Measurements from ENCODE around the gene GRID1.

DNA sequence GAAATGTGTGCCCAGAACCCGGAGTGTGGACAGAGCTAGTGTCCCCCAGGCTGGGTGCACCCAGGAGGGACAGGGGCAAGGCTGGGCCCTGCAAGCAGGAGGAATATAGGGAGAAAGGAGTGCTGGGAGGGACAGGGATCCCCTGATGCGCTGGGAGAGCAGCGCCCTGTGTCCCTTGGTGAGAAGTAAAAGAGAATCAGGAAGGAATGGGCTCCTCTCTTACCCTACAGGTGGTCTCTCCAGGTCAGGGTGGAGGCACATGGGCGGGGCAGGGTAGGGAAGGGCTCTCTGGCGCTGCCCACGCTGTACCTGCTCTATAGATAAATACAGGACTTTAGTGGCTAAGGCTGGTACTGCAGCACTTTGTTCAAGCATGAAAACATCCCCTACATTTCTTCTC lies 753.8 kb downstream of the GRID1 start:
- TF ChIP-seq, protein P1, sequence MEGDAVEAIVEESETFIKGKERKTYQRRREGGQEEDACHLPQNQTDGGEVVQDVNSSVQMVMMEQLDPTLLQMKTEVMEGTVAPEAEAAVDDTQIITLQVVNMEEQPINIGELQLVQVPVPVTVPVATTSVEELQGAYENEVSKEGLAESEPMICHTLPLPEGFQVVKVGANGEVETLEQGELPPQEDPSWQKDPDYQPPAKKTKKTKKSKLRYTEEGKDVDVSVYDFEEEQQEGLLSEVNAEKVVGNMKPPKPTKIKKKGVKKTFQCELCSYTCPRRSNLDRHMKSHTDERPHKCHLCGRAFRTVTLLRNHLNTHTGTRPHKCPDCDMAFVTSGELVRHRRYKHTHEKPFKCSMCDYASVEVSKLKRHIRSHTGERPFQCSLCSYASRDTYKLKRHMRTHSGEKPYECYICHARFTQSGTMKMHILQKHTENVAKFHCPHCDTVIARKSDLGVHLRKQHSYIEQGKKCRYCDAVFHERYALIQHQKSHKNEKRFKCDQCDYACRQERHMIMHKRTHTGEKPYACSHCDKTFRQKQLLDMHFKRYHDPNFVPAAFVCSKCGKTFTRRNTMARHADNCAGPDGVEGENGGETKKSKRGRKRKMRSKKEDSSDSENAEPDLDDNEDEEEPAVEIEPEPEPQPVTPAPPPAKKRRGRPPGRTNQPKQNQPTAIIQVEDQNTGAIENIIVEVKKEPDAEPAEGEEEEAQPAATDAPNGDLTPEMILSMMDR (IDR thresholded peaks at IDR 0.05): no peak
- TF ChIP-seq POLR2A (IDR thresholded peaks at IDR 0.05): no peak

All from thyroid gland (tissue), 4 donors.